ENCODE results near the gene ARRDC3. TPM values are rescaled to one million over a fixed set of nuclear protein-coding genes. Genes with fewer than 3 reads are reported as not detected.

ARRDC3 gene
- total and polyA plus RNA-seq, 2 experiments from 2014 or later = 11.9 to 16.5 TPM

DNA sequence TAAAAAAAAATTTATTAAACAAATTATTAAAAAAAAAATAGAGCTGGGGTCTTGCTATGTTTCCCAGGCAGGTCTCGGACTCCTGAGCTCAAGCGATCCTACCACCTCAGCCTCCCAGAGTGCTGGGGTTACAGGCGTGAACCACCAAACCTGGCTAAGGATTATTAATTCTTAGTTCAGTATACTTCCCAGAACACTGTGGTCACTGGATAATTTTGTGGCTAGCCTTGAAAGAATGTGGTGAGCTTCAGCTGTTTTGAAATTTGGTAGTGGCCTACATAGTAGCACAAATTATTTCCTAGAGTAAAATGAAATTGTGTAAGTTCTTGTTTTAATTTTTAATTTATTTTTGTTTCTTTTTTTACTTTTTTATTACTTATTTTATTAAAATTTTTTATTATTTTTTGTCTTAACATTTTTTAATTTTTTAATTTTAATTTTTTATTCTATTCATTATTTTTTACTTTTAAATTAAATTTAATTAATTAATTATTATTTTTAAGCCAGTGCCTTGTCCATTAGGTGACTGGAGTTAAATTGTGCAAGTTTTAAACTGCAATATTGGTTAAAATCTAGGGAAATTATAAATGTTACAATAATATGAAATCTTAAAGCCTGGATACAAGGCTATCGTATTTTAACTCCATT is 23.0 kb downstream of the ARRDC3 start:
- H3K27me3 Mint-ChIP-seq (ENCODE audit: insufficient read depth, low read depth, poor library complexity) = no peaks in the 10 kb centered on the region
- ATAC-seq = no peak
- peaks cover 13% of the 10 kb centered on the region for H3K4me1 Mint-ChIP-seq
- Histone ChIP-seq H4K20me1 (replicated peaks; ENCODE audit: insufficient read depth) (no peaks in the 10 kb centered on the region), H3K4me1 (ENCODE audit: insufficient read depth) (peaks cover 17% of the 10 kb centered on the region), H3K79me2 (replicated peaks; ENCODE audit: insufficient read depth) (no peaks in the 10 kb centered on the region), H3K36me3 (ENCODE audit: insufficient read depth) (no peaks in the 10 kb centered on the region), H2AFZ (no peak overlapping the region), H3K9me2 (ENCODE audit: insufficient read depth) (no peaks in the 10 kb centered on the region), H3K4me2 (no peak overlapping the region), H3K4me3 (no peak overlapping the region), H3K27ac (ENCODE audit: low read depth) (no peak overlapping the region), H3K27me3 (ENCODE audit: insufficient read depth) (no peaks in the 10 kb centered on the region), H3F3A (replicated peaks; ENCODE audit: low read depth) (no peaks in the 10 kb centered on the region)
- no peak for DNase-seq (ENCODE audit: low spot score)
- H3K9me3 Mint-ChIP-seq = no peaks in the 10 kb centered on the region
- no peak overlapping the region for H3K4me3 Mint-ChIP-seq
- no peak for TF ChIP-seq ZNF331 (CRISPR knock-in tag; IDR thresholded peaks at IDR 0.05; ENCODE audit: low read depth)
- no peak for TF ChIP-seq CREB1 (CRISPR knock-in tag; IDR thresholded peaks at IDR 0.05; ENCODE audit: low read depth)
- TF ChIP-seq EZH2 (IDR thresholded peaks at IDR 0.05; ENCODE audit: low read depth, unreplicated experiment) = no peak
- no peaks in the 10 kb centered on the region for H3K36me3 Mint-ChIP-seq (ENCODE audit: low read depth)
- no peak overlapping the region for H3K27ac Mint-ChIP-seq

DNA sequence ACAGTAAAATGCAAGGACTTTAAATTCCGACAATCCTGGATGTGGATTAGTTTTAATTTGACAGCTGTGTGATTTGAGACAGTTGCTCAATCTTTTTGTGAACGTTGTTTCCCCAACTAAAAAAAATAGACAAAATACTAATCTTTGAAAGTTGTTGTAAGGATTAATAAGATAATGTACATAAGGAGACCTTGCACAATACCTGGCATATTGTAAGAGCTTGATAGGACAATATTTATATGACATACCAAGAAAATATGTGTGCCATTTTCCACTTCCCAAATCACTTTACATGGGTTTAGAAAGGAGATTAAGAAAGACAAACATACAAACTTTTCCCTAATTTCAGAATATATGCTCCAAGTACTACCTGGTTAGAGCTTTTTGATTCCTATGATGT is 25.3 kb downstream of the ARRDC3 start:
- Mint-ChIP-seq H3K27me3 (ENCODE audit: insufficient read depth, low read depth, poor library complexity) (no peaks in the 10 kb centered on the region), H3K9me3 (no peaks in the 10 kb centered on the region), H3K27ac (no peak overlapping the region), H3K4me3 (no peak overlapping the region), H3K4me1 (peaks cover 13% of the 10 kb centered on the region), H3K36me3 (ENCODE audit: low read depth) (no peaks in the 10 kb centered on the region)
- no peak for ATAC-seq
- DNase-seq (ENCODE audit: low spot score) = no peak
- H3K4me3 ChIP-seq = no peak overlapping the region
- no peaks in the 10 kb centered on the region for H3K27me3 ChIP-seq (ENCODE audit: insufficient read depth)
- H3K4me2 ChIP-seq = no peak overlapping the region
- no peaks in the 10 kb centered on the region for H3F3A ChIP-seq (replicated peaks; ENCODE audit: low read depth)
- H3K79me2 ChIP-seq (replicated peaks; ENCODE audit: insufficient read depth) = no peaks in the 10 kb centered on the region
- H3K9me2 ChIP-seq (ENCODE audit: insufficient read depth) = 0 out of 2 replicates have a peak, but pooled peaks cover 6% of the 10 kb centered on the region
- H4K20me1 ChIP-seq (replicated peaks; ENCODE audit: insufficient read depth) = no peaks in the 10 kb centered on the region
- peaks cover 17% of the 10 kb centered on the region for H3K4me1 ChIP-seq (ENCODE audit: insufficient read depth)
- H3K27ac ChIP-seq (ENCODE audit: low read depth) = no peak overlapping the region
- H3K36me3 ChIP-seq (ENCODE audit: insufficient read depth) = no peaks in the 10 kb centered on the region
- H2AFZ ChIP-seq = no peak overlapping the region
- TF ChIP-seq JUNB (IDR thresholded peaks at IDR 0.05; ENCODE audit: unreplicated experiment) (no peak), EZH2phosphoT487 (IDR thresholded peaks at IDR 0.05; ENCODE audit: unreplicated experiment) (no peak), NANOG (IDR thresholded peaks at IDR 0.05; ENCODE audit: borderline replicate concordance) (no peak), EZH2 (IDR thresholded peaks at IDR 0.05; ENCODE audit: low read depth, unreplicated experiment) (no peak)
- TF ChIP-seq, protein P1, sequence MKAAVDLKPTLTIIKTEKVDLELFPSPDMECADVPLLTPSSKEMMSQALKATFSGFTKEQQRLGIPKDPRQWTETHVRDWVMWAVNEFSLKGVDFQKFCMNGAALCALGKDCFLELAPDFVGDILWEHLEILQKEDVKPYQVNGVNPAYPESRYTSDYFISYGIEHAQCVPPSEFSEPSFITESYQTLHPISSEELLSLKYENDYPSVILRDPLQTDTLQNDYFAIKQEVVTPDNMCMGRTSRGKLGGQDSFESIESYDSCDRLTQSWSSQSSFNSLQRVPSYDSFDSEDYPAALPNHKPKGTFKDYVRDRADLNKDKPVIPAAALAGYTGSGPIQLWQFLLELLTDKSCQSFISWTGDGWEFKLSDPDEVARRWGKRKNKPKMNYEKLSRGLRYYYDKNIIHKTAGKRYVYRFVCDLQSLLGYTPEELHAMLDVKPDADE (IDR thresholded peaks at IDR 0.05) = no peak
- TF ChIP-seq, protein P2, sequence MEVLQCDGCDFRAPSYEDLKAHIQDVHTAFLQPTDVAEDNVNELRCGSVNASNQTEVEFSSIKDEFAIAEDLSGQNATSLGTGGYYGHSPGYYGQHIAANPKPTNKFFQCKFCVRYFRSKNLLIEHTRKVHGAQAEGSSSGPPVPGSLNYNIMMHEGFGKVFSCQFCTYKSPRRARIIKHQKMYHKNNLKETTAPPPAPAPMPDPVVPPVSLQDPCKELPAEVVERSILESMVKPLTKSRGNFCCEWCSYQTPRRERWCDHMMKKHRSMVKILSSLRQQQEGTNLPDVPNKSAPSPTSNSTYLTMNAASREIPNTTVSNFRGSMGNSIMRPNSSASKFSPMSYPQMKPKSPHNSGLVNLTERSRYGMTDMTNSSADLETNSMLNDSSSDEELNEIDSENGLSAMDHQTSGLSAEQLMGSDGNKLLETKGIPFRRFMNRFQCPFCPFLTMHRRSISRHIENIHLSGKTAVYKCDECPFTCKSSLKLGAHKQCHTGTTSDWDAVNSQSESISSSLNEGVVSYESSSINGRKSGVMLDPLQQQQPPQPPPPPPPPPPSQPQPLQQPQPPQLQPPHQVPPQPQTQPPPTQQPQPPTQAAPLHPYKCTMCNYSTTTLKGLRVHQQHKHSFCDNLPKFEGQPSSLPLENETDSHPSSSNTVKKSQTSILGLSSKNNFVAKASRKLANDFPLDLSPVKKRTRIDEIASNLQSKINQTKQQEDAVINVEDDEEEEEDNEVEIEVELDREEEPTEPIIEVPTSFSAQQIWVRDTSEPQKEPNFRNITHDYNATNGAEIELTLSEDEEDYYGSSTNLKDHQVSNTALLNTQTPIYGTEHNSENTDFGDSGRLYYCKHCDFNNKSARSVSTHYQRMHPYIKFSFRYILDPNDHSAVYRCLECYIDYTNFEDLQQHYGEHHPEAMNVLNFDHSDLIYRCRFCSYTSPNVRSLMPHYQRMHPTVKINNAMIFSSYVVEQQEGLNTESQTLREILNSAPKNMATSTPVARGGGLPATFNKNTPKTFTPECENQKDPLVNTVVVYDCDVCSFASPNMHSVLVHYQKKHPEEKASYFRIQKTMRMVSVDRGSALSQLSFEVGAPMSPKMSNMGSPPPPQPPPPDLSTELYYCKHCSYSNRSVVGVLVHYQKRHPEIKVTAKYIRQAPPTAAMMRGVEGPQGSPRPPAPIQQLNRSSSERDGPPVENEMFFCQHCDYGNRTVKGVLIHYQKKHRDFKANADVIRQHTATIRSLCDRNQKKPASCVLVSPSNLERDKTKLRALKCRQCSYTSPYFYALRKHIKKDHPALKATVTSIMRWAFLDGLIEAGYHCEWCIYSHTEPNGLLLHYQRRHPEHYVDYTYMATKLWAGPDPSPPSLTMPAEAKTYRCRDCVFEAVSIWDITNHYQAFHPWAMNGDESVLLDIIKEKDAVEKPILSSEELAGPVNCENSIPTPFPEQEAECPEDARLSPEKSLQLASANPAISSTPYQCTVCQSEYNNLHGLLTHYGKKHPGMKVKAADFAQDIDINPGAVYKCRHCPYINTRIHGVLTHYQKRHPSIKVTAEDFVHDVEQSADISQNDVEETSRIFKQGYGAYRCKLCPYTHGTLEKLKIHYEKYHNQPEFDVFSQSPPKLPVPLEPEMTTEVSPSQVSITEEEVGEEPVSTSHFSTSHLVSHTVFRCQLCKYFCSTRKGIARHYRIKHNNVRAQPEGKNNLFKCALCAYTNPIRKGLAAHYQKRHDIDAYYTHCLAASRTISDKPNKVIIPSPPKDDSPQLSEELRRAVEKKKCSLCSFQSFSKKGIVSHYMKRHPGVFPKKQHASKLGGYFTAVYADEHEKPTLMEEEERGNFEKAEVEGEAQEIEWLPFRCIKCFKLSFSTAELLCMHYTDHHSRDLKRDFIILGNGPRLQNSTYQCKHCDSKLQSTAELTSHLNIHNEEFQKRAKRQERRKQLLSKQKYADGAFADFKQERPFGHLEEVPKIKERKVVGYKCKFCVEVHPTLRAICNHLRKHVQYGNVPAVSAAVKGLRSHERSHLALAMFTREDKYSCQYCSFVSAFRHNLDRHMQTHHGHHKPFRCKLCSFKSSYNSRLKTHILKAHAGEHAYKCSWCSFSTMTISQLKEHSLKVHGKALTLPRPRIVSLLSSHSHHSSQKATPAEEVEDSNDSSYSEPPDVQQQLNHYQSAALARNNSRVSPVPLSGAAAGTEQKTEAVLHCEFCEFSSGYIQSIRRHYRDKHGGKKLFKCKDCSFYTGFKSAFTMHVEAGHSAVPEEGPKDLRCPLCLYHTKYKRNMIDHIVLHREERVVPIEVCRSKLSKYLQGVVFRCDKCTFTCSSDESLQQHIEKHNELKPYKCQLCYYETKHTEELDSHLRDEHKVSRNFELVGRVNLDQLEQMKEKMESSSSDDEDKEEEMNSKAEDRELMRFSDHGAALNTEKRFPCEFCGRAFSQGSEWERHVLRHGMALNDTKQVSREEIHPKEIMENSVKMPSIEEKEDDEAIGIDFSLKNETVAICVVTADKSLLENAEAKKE (CRISPR knock-in tag; IDR thresholded peaks at IDR 0.05) = no peak
- TF ChIP-seq, protein P3, sequence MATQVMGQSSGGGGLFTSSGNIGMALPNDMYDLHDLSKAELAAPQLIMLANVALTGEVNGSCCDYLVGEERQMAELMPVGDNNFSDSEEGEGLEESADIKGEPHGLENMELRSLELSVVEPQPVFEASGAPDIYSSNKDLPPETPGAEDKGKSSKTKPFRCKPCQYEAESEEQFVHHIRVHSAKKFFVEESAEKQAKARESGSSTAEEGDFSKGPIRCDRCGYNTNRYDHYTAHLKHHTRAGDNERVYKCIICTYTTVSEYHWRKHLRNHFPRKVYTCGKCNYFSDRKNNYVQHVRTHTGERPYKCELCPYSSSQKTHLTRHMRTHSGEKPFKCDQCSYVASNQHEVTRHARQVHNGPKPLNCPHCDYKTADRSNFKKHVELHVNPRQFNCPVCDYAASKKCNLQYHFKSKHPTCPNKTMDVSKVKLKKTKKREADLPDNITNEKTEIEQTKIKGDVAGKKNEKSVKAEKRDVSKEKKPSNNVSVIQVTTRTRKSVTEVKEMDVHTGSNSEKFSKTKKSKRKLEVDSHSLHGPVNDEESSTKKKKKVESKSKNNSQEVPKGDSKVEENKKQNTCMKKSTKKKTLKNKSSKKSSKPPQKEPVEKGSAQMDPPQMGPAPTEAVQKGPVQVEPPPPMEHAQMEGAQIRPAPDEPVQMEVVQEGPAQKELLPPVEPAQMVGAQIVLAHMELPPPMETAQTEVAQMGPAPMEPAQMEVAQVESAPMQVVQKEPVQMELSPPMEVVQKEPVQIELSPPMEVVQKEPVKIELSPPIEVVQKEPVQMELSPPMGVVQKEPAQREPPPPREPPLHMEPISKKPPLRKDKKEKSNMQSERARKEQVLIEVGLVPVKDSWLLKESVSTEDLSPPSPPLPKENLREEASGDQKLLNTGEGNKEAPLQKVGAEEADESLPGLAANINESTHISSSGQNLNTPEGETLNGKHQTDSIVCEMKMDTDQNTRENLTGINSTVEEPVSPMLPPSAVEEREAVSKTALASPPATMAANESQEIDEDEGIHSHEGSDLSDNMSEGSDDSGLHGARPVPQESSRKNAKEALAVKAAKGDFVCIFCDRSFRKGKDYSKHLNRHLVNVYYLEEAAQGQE (IDR thresholded peaks at IDR 0.05; ENCODE audit: unreplicated experiment) = no peak
